Motor neuron (in vitro differentiated cells): ENCODE results near the gene SETBP1. TPM values are rescaled to one million over a fixed set of nuclear protein-coding genes. Genes with fewer than 3 reads are reported as not detected.

ENCODE experiments used
- ATAC-seq, 8 experiments: fragments of 200-7000 bp; cut with Tn5 transposase; replicated peaks in 6 of 8; 2 replicates each; pipeline ENCODE4 v1.8.0; 2021; ENCODE audit warnings: mild to moderate bottlenecking in 8 of 8, moderate library complexity in 8 of 8
- H3K27ac ChIP-seq, 2 donors: fragments of 250-450 bp; sonication (Bioruptor Pico); 2 replicates each; pipeline ENCODE4 v1.9.0; 2021; ENCODE audit warnings: antibody characterized with exemption in 2 of 2, mild to moderate bottlenecking in 2 of 2, moderate library complexity in 1 of 2
- H3K4me1 ChIP-seq, 2 donors: fragments of 250-450 bp; sonication (Bioruptor Pico); replicated peaks in 1 of 2; 2 replicates each; pipeline ENCODE4 v1.6.1; 2021; ENCODE audit warnings: antibody characterized with exemption in 2 of 2, mild to moderate bottlenecking in 2 of 2, moderate library complexity in 1 of 2
- H3K4me3 ChIP-seq, 5 donors: fragments of 250-450 bp; sonication (Bioruptor Pico); 2 replicates each; pipeline ENCODE4 v1.9.0; 2021; ENCODE audit warnings: antibody characterized with exemption in 5 of 5, mild to moderate bottlenecking in 5 of 5, moderate library complexity in 4 of 5
- WGBS, 10 experiments: fragments of 450-650 bp; shearing (Covaris generic); methylation state at CpG; one replicate each; pipeline ENCODE4 v1.0.0; 2022; 5-methylcytosine and 5-hydroxymethylcytosine counted together
- in situ Hi-C, 9 experiments: fragments of 400-800 bp; cut with MboI; loops; one replicate each; pipeline ENCODE4 v1.15.0; 2021; ENCODE audit warnings: low sequenced_read_pairs in 9 of 9, low pct_unique_long_range_greater_than_20kb in 2 of 9; ENCODE audit not compliant: unreplicated experiment in 9 of 9
- total RNA-seq, 8 experiments: library from RNA; unstranded; fragments of 300-600 nt; gene quantifications; 2 replicates each; pipeline versions ENCODE4 v1.2.3 to v1.2.4, GENCODE V29; 2022

The SETBP1 gene
- total RNA-seq, 8 experiments from 2014 or later, result 1.3 to 37.0 (median 27.5) TPM

DNA sequence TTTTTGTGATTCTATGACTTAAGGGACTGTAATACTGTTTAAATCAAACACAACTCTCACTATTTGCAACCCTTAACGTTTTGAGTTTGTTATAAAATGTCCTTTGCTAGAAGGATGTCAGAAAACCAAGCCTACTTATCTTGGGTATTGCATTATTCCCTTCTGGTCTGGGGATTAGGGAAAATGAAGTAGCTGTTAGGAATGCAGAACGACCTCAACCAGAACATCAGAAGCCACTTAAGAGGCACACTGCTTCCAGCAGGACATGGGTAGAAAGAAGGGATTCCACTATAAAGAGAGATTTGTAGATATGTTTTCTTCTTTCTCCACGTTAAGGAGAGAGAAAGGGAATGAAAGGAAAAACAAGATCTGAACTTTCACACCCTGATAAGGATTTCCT, 101.2 kb downstream of the SETBP1 start:
- 0 to 75% (median 43%) methylated on average over 2 to 3 of the region's 3 CpGs for WGBS, 10 experiments
- peaks cover 47 to 62% of the 10 kb centered on the region in 2 donors for H3K4me1 ChIP-seq
- in situ Hi-C loops, result no loop called here
- no peak overlapping the region for H3K27ac ChIP-seq
- H3K4me3 ChIP-seq, result no peak overlapping the region
- peak in 2 of 8 experiments; percentile 18 to 60 for ATAC-seq

GRCh38 chr18:44782617-44783016, 101.9 kb downstream of the SETBP1 start:
- 77 to 96% (median 88%) methylated on average over 2 to 5 of the region's 5 CpGs; no CpG with 5 or more reads in 3 of the 10 experiments for WGBS, 10 experiments
- Histone ChIP-seq H3K4me3 (no peak overlapping the region), H3K27ac (no peak overlapping the region), H3K4me1 (peaks cover 49 to 68% of the 10 kb centered on the region in 2 donors)
- ATAC-seq, result no peak
- in situ Hi-C loops, result no loop called here

GRCh38 chr18:44783371-44783770, 102.7 kb downstream of the SETBP1 start:
- no peak for ATAC-seq
- no peak overlapping the region for H3K4me3 ChIP-seq
- no peak overlapping the region for H3K27ac ChIP-seq
- in situ Hi-C loops, result no loop called here
- WGBS, 10 experiments, result 60 to 100% (median 85%) methylated on average over 1 of the region's 1 CpG; no CpG with 5 or more reads in 4 of the 10 experiments
- peaks cover 46 to 63% of the 10 kb centered on the region in 2 donors for H3K4me1 ChIP-seq

GRCh38 chr18:44786257-44786656, 105.6 kb downstream of the SETBP1 start:
- ATAC-seq, result peak in 1 of 8 experiments; percentile 4
- in situ Hi-C loops, result no loop called here
- H3K4me1 ChIP-seq, result peaks cover 58 to 72% of the 10 kb centered on the region in 2 donors
- H3K27ac ChIP-seq, result no peak overlapping the region
- no peak overlapping the region for H3K4me3 ChIP-seq

- WGBS, 10 experiments, result 33 to 100% (median 46%) methylated on average over 2 to 6 of the region's 6 CpGs; no CpG with 5 or more reads in 1 of the 10 experiments
- Histone ChIP-seq H3K4me3 (no peak overlapping the region), H3K4me1 (peaks cover 62 to 74% of the 10 kb centered on the region in 2 donors), H3K27ac (no peak overlapping the region)
- in situ Hi-C loops, result no loop called here
- ATAC-seq, result peak in 2 of 8 experiments; percentile 31 to 52
These were observed 106.0 kb downstream of the SETBP1 start for GRCh38 chr18:44786688-44787087.

- ATAC-seq, result no peak
- WGBS, 10 experiments, result 83 to 100% (median 86%) methylated on average over 1 of the region's 1 CpG; no CpG with 5 or more reads in 7 of the 10 experiments
- no peak overlapping the region for H3K4me3 ChIP-seq
- peaks cover 62 to 68% of the 10 kb centered on the region in 2 donors for H3K4me1 ChIP-seq
- no peak overlapping the region for H3K27ac ChIP-seq
- in situ Hi-C loops, result no loop called here
These were observed 107.6 kb downstream of the SETBP1 start for GRCh38 chr18:44788334-44788733.

- Histone ChIP-seq H3K4me3 (no peak overlapping the region), H3K4me1 (peaks cover 53 to 55% of the 10 kb centered on the region in 2 donors), H3K27ac (peak overlapping the region; percentile 14 to 15)
- in situ Hi-C loops, result no loop called here
- 5 to 90% (median 31%) methylated on average over 1 to 4 of the region's 4 CpGs; no CpG with 5 or more reads in 2 of the 10 experiments for WGBS, 10 experiments
- peak; percentile 25 to 97 (median 94) for ATAC-seq
These were observed 109.0 kb downstream of the SETBP1 start for GRCh38 chr18:44789710-44790109.

DNA sequence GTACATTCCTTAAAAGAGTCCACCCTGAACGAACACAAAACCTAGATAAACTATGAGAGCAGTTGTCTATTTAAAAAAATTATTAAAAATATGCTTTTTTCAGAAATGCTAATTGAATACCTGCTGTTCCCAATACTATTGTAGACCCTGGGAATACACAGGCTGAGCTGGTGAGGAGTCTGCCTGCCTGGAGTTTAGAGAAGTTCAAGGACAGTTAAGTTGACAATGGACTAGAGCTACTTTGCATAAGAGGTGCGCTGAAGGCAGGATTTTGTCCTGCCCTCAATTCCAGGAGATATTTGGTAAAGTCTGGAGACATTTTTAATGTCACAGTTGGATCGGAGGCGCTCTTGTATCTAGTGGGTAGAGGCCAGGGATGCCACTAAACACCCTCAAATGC, 110.2 kb downstream of the SETBP1 start:
- Histone ChIP-seq H3K27ac (no peak overlapping the region), H3K4me1 (peaks cover 43 to 44% of the 10 kb centered on the region in 2 donors), H3K4me3 (no peak overlapping the region)
- no peak for ATAC-seq
- WGBS, 10 experiments, result 60 to 100% (median 88%) methylated on average over 1 to 4 of the region's 4 CpGs; no CpG with 5 or more reads in 2 of the 10 experiments
- in situ Hi-C loops, result no loop called here

DNA sequence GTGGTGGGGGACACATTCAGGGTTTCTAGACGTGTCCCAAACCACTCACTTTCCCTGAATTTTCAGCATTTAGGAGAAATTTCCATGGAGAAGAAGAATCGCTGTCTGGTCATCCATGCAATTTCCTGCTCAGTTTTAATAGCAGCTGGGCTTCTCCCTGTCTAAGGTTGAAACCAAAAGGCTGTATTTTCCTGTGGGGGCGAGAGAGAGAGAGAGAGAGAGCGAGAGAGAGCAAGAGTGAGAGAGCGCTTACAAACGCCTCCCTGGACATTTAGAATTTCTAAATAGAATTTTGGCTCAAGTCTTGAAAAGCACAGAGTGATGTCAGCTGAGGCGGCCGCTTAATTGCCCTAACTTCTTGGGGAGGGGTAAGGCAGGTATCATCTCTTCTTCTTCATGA, 110.8 kb downstream of the SETBP1 start:
- no peak for ATAC-seq
- H3K4me1 ChIP-seq, result peaks cover 41 to 42% of the 10 kb centered on the region in 2 donors
- H3K27ac ChIP-seq, result no peak overlapping the region
- in situ Hi-C loops, result no loop called here
- no peak overlapping the region for H3K4me3 ChIP-seq
- WGBS, 10 experiments, result 75 to 100% (median 100%) methylated on average over 1 to 8 of the region's 8 CpGs; no CpG with 5 or more reads in 3 of the 10 experiments

DNA sequence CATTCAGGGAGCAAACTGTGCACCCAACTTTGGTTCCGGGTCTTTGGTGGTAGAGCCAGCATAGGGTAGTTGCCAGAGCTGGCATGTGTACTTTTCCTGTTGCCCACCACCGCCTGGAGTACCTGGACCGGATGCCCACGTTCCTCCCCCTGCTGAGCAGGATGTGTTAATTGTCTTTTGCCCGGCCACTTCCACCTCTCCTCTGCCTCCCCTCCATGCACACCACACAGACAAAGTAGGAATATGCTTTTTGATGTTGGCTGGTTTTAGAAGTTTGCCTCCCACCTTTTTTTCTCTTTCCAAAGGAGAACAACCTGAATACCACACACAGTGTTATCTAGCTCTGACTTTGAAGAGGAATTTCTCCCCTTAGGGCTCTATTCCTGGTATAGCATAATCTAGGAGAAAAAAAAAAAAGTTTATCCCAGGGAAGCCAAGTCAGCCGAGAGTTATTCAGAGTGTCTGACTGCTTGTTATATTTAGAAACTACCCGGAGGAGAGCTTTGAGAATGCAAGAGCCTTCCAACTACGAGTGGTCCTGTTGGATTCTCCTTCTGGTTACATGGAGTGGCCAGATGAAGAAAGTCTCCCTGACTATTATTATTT, 111.9 kb downstream of the SETBP1 start:
- no peak overlapping the region for H3K27ac ChIP-seq

GRCh38 chr18:44793194-44793593, 112.5 kb downstream of the SETBP1 start:
- H3K4me1 ChIP-seq, result peaks cover 37 to 39% of the 10 kb centered on the region in 2 donors
- in situ Hi-C loops, result no loop called here
- 67 to 100% (median 89%) methylated on average over 1 to 2 of the region's 2 CpGs; no CpG with 5 or more reads in 5 of the 10 experiments for WGBS, 10 experiments
- no peak overlapping the region for H3K4me3 ChIP-seq
- no peak for ATAC-seq
- no peak overlapping the region for H3K27ac ChIP-seq

More for the DNA sequence above, 111.9 kb downstream of the SETBP1 start:
- Histone ChIP-seq H3K4me1 (peaks cover 39 to 40% of the 10 kb centered on the region in 2 donors), H3K4me3 (no peak overlapping the region)
- WGBS, 10 experiments, result 20 to 100% (median 74%) methylated on average over 1 to 8 of the region's 8 CpGs
- ATAC-seq, result peak in 1 of 8 experiments; percentile 54
- in situ Hi-C loops, result no loop called here

DNA sequence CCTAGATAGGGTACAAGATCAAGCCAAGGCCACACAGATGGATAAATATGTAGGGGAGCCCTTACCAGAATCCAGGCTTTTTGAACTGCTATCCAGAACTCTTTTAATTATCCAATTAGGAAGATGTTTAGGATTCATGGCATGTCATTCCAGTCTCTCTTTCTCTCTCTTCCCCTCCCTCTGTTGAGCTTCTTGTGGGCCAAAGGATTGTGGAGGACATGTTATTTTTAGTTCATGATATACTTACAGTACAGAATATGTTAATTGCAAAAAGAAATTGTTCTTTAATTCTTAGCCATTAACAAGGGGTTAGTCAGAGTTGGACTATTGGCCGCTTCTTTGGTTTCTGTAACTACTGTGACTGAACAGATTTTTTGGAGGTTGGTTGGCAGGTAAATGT, 113.0 kb downstream of the SETBP1 start:
- peaks cover 34% of the 10 kb centered on the region in 2 donors for H3K4me1 ChIP-seq
- 91 to 100% (median 100%) methylated on average over 1 of the region's 1 CpG; no CpG with 5 or more reads in 4 of the 10 experiments for WGBS, 10 experiments
- ATAC-seq, result no peak
- in situ Hi-C loops, result no loop called here
- no peak overlapping the region for H3K27ac ChIP-seq
- H3K4me3 ChIP-seq, result no peak overlapping the region

GRCh38 chr18:44795241-44795640, 114.6 kb downstream of the SETBP1 start:
- Histone ChIP-seq H3K4me3 (no peak overlapping the region), H3K27ac (no peak overlapping the region), H3K4me1 (peaks cover 19% of the 10 kb centered on the region in 2 donors)
- in situ Hi-C loops, result no loop called here
- 67 to 100% (median 89%) methylated on average over 1 to 4 of the region's 4 CpGs; no CpG with 5 or more reads in 2 of the 10 experiments for WGBS, 10 experiments
- no peak for ATAC-seq
